ENCODE measurements around the gene PEX7. TPM values are rescaled to one million over a fixed set of nuclear protein-coding genes. Genes with fewer than 3 reads are reported as not detected.
A peak's percentile ranks its signal among the peaks of the same experiment; 100 is the strongest.
"Not testable (repeated sequence)": the region's sequence is repeated elsewhere in the genome, so short reads cannot be mapped to it uniquely, and the experiment has no call there.

Gene PEX7
- total RNA-seq, 1 donor from 2014 or later: 5.6 TPM

DNA sequence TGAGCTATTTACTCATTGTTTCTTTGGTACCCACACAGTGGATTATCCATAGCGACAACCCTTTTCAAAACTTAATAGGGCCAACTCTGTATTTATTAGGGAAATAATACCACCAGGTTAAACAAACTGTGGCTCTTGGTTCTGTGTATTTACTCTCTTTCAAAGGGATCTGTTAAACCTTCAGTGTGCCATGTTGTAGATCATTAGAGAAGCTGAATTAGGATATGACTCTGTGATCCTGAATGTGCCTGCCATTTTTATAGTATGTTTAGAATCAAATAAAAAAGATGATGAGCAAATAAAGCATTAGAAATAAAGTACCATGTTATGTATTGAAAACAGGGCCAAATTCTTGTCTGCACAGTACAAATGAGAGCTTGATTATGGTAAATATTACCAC lies 74.7 kb downstream of the PEX7 start:
- no peak overlapping the region for H3K27ac ChIP-seq
- intact Hi-C loops (cut with DNase I): no loop called here
- H3K4me3 ChIP-seq: no peak overlapping the region
- H3K4me1 ChIP-seq: no peaks in the 10 kb centered on the region
- no peaks in the 10 kb centered on the region for H3K9me3 ChIP-seq
- DNase-seq (no peak), ATAC-seq (no peak)
- H3K36me3 ChIP-seq: no peaks in the 10 kb centered on the region
- H3K27me3 ChIP-seq: no peaks in the 10 kb centered on the region
- TF ChIP-seq CTCF (IDR thresholded peaks at IDR 0.05): no peak

DNA sequence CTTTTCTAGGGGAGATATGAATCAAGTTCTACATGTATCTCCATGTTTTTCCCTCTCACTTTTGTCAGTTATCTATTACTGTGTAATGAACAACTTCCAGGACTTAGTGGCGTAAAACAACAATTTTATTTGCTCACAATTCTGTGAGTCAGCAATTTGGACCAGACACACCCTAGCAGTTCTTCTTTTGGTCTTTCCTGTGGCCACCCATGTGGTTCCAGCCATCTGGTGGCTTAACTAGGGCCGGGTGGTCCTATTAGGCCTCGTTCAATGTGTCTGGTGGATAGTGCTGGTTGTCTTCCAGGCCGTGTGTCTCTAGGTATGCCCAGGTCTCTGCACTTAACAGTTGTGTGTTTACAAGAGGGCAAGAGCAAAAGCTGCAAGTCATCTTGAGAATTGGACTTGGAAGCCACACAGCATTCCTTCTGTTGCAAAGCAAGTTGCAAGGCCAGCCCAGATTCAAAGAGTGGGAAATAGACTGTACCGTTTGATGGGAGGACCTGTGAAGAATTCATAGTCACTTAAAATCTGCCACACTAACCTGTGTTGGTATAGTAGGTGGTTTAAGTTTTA lies 78.9 kb downstream of the PEX7 start:
- no peaks in the 10 kb centered on the region for H3K9me3 ChIP-seq
- intact Hi-C loops (cut with DNase I): no loop called here
- H3K4me3 ChIP-seq: no peak overlapping the region
- peaks cover 20% of the 10 kb centered on the region for H3K36me3 ChIP-seq
- H3K27me3 ChIP-seq: no peaks in the 10 kb centered on the region
- ATAC-seq (peak; percentile 36), DNase-seq (no peak)
- no peaks in the 10 kb centered on the region for H3K4me1 ChIP-seq
- no peak overlapping the region for H3K27ac ChIP-seq
- no peak for TF ChIP-seq CTCF (IDR thresholded peaks at IDR 0.05)

DNA sequence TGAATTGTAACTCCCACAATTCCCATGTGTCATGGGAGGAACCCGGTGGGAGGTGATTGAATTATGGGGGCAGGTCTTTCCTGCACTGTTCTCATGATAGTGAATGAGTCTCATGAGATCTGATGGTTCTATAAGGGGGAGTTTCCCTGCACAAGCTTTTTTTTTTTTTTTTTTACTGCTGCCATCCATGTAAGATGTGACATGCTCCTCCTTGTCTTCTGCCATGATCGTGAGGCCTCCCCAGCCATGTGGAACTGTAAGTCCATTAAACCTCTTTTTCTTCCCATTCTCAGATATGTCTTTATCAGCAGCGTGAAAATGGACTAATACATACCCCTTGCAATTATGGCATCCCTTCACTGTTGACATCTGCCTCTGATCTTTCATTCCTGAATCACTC lies 82.1 kb downstream of the PEX7 start:
- H3K27ac ChIP-seq; H3K4me1 ChIP-seq; H3K4me3 ChIP-seq; DNase-seq; ATAC-seq; H3K27me3 ChIP-seq; H3K9me3 ChIP-seq; intact Hi-C loops (cut with DNase I): not testable (repeated sequence)
- peaks cover 20% of the 10 kb centered on the region for H3K36me3 ChIP-seq

GRCh38 chr6:136914947-136915346 lies 92.6 kb downstream of the PEX7 start:
- intact Hi-C loops (cut with DNase I): no loop called here
- no peak for TF ChIP-seq CTCF (IDR thresholded peaks at IDR 0.05)

GRCh38 chr6:136918706-136919105 lies 96.3 kb downstream of the PEX7 start:
- H3K27me3 ChIP-seq: peaks cover 57% of the 10 kb centered on the region
- ATAC-seq (no peak), DNase-seq (no peak)
- peaks cover 28% of the 10 kb centered on the region for H3K4me1 ChIP-seq
- H3K27ac ChIP-seq: no peak overlapping the region
- TF ChIP-seq CTCF (IDR thresholded peaks at IDR 0.05): no peak
- no peaks in the 10 kb centered on the region for H3K9me3 ChIP-seq
- intact Hi-C loops (cut with DNase I): no loop called here
- H3K36me3 ChIP-seq: peaks cover 6% of the 10 kb centered on the region
- H3K4me3 ChIP-seq: no peak overlapping the region

More at GRCh38 chr6:136914947-136915346, 92.6 kb downstream of the PEX7 start:
- Histone ChIP-seq H3K36me3 (peaks cover 6% of the 10 kb centered on the region), H3K27me3 (peaks cover 19% of the 10 kb centered on the region), H3K9me3 (no peaks in the 10 kb centered on the region), H3K4me1 (peaks cover under 1% of the 10 kb centered on the region), H3K4me3 (no peak overlapping the region), H3K27ac (no peak overlapping the region)
- no peak for DNase-seq
- ATAC-seq: no peak

DNA sequence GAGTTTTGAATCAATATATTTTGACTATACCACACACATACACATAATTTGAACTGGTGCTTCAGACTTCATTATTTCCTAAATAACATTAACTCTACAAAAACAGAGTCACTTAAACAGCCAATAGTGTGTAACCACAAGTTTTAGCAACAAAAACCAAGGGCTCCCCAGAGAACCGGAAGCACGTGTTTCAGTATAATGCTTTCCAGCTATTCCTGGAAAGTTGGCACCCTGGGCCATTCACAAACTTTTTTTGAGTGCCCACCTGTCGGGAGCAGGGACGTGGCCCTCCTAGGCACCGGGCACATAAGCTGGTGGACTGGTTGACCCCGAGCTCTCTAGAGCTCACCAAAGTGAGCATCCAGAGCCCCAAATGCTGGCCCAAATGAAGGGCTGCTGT lies 97.8 kb downstream of the PEX7 start:
- intact Hi-C loops (cut with DNase I): no loop called here
- Histone ChIP-seq H3K9me3 (no peaks in the 10 kb centered on the region), H3K27me3 (peaks cover 67% of the 10 kb centered on the region), H3K4me3 (no peak overlapping the region), H3K4me1 (peaks cover 28% of the 10 kb centered on the region), H3K36me3 (no peaks in the 10 kb centered on the region), H3K27ac (no peak overlapping the region)
- DNase-seq (no peak), ATAC-seq (no peak)
- no peak for TF ChIP-seq CTCF (IDR thresholded peaks at IDR 0.05)
